Measurements from ENCODE around the gene RANBP3.
"Not testable (repeated sequence)": the region's sequence is repeated elsewhere in the genome, so short reads cannot be mapped to it uniquely, and the experiment has no call there.

Gene RANBP3

DNA sequence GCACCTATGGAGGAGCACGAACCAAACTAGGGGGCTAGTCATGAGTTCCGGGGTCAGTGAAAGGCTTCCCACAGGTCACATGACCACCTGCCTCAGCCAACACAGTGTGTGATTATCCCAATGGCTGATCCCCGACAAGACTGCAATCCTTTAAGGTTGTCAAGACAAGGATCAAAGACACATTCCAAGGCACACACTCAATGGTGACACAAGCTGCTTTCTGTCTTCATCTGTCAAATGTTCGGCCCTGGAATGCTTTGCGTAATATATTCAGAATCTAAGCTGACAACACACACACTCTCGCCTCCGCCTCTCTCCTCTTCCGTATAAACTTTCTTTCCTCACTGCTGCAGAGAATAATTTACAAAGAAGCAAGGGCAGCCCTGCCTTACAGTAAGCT lies 11.7 kb downstream of the RANBP3 start:
- no peak for DNase-seq (ENCODE audit: low read depth in 2 of 2)

DNA sequence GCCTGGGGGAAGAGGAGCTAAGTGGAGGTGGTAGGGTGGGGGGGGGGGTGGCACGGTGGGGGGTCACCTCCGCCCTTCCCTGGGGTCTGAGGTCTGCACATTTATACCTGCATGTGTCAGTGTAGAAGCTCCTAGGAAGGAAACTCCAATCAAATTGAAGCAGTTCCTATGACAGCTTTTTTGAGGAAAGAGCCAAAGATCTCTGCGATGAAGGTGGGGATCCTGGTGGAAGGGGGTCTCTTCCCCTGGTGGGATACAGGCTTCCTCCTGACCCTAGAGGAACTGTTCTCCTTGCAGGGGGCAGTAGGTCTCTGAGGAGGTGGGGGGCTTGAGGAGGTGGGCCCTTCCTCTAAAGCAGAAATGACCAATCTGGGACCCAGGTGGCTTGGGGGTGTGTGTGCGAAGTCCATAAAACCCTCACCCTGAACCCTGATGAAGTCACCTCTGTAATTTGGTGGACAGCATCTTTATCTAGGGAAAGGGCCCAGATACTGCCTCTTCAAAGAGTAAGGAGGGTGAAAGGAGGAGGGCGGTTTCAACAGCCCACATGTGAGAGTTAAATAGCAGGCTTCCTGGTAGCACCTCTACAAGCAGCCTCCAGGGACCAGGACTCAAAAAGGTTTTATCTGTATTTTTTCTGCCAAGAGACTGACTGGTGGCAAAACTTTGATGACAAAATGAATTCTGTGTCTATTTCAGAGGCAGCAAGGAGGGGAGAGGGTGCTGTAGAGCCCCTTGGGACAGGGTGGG lies 12.9 kb downstream of the RANBP3 start:
- DNase-seq (ENCODE audit: low read depth in 2 of 2): no peak

- no peak for DNase-seq (ENCODE audit: low read depth in 2 of 2)
Observed at GRCh38 chr19:5963855-5964254, 14.1 kb downstream of the RANBP3 start.

DNA sequence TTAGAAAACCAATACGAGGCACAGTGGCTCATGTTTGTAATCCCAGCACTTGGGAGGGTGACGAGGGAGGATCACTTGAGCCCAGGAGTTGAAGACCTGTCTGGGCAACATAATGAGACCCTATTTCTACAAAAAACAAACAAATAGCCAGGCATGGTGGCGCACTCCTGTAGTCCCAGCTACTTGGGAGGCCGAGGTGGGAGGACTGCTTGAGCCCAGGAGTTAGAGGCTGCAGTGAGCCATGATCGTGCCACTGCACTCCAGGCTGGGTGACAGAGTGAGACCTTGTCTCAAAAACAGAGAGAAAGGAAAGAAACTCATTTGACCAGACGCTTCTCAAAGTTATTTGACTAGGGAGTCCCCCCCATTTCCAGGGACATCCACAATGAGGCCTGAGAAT lies 14.7 kb downstream of the RANBP3 start:
- DNase-seq (ENCODE audit: low read depth in 2 of 2): not testable (repeated sequence)

DNA sequence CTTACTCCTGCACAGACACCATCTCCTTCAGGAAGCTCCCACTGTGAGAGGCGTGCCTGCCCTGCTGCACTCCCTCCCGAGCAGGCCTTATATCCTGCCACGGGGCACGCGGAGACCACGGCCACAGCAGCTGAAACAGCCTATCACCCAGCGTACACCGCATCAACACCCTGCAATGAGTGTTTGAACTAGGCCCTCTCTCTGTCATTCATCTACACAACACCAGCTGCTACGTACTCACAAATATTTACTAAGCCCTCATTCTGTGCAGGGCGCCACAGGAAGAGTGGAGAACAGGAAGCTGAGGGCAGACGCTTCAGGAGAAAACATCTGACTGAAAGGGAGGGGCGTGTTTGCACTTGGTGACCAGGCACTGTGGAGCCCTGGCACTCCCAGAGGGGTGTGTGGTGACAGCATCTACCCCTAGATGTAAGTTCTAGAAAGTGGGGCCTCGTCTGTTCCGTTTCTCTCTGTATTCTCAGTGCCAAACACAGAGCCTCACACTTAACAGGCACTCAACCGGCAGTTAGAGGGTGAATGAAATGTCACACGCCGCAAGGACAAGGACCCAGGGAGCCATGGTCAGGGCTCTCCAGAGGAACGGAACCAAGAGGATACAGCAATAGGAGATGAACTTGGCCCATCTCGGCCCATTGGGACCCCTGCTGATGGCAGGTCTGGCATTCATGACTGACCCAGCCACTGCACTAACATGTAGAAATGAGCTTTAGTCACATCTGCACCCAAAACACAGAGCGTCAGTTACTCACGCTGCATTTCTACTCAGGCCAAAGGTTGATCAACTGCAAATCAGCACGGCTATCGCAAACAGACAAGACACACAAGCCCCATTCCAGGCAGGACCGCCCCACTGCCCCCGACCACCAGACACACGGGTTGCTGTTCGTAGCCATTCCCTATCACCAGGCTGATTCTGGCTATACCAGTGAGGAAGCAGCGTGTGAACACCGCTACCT lies 15.7 kb downstream of the RANBP3 start:
- DNase-seq (ENCODE audit: low read depth in 2 of 2): peak; percentile 37 to 42

DNA sequence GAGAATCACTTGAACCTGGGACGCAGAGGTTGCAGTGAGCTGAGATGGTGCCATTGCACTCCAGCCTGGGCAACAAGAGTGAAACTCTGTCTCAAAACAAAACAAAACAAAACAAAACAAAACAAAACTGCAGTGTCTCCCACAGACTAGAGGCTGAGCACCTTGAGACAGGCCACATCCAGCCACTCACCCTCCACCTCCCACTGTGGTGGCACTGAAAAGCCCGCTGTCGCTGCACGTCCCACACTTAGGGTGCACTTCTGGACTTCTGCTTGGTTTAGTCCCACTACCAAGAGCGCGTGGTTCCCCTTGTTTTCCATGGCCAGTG lies 16.3 kb downstream of the RANBP3 start:
- DNase-seq (ENCODE audit: low read depth in 2 of 2): not testable (repeated sequence)

DNA sequence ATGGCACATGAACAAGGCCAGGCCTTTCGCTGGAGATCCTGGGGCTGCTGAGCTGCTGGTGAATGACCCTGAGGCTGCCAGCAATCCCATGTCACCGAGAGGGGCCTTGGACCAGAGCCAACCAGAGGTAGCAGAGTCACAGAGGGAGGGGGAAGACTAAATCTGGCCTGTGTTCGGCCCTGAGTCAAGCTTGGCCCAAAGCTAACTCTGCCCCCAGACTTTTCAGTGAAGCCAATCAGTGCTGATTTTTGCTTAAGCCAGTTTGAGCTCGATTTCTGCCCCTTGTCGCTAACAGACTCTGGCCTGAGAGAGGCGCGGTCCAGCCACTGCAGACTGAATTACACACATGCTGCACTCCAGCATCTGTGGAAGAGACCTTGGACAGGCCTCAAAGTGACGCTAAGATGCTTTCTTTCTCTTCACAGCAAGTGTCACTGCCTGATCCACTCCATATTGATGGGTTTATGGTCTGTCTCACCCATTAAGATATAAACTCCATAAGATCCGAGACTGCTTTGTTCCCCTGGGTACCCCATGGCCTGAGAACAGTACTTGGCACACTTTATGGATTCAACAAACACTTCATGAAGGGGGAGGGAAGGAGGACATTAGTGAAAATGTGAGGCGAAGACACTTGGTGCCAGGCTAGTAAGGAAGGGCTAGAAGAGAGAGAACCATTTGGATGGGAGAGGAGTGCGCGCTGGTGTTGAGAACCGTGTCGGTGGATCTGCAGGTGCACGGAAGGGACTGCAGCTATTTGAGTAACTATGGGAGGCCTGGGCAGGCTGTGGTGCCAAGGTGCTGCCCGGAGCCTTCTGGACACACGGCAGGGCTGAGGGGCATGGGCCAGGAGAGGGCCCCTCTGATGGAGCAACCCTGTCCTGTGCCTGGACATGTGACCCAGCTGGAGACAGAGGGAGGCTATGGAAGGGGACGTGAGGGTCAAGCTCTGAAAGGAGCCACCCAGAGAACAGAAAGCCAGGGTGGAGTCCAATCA lies 17.6 kb downstream of the RANBP3 start:
- DNase-seq (ENCODE audit: low read depth in 2 of 2): no peak

DNA sequence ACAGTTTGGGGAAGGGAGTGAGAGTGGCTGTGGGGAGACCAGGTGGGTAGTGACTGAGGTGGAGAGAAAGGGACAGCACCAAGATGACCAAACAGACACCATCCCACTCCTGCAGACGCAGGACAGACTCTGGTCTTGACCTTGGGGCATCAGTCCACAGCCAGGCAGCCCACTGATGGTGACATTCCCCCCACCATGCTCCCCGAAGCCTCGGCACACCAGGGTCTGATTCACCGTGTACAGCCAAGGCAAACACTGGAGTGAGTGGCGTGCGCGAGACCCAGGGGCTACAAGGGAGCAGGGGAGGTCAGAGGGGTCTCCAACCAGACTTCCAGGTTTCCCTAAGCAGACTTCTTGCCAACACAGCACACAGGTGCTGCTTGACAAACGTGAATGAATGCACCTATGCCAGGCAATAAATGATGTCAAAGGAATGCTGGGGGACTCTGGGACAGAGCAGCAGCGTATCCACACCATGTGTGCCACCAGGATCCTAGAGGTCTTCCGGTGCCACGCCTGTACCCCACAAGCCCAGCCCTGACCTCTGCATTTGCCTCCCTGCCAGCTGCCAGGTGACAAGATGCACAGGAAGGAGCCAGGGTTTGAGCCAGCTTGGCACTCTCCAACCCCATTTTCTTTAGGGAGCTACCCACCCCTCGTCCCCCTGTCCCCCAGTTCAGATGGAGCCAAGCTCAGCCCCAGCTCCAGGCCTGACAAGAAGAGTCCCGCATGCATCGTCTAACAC lies 18.5 kb downstream of the RANBP3 start:
- no peak for DNase-seq (ENCODE audit: low read depth in 2 of 2)

- DNase-seq (ENCODE audit: low read depth in 2 of 2): no peak
Observed at GRCh38 chr19:5958851-5959122, 19.2 kb downstream of the RANBP3 start.

GRCh38 chr19:5958074-5958850 lies 19.7 kb downstream of the RANBP3 start:
- DNase-seq (ENCODE audit: low read depth in 2 of 2): no peak

DNA sequence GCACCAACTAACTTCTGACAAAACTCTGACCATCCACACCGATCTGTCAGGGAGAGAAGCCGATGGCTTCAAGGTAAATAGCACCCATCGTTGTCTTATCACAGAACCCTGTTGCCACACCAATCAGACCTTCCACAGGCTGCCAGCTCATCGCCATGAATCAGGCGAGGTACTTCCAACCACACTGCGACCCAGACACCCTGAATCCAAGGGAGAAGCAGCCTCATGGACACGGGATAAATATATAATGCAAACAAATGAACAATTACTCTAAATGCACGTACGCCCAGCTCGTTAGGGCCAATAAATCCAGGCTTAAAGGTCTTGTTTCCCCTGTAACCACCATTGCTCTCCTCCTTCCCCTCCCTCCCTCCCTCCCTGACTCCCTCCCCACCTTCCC lies 20.8 kb downstream of the RANBP3 start:
- no peak for DNase-seq (ENCODE audit: low read depth in 2 of 2)

DNA sequence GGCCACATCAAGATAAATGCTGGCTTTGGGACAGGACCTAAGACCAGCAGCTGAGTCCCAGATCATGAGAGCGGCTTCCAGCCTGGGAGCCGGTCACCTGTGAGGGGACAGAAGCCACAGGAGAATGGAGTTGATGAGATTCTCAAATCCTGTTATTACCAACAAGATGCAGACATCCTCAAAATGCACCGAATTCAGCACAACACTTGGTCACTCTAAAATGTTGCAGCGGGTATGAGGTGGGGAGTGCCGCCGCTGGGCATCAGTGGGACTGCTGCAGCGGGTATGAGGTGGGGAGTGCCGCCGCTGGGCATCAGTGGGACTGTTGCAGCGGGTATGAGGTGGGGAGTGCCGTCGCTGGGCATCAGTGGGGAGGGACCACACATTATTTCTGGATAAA lies 21.2 kb downstream of the RANBP3 start:
- DNase-seq (ENCODE audit: low read depth in 2 of 2): no peak

- DNase-seq (ENCODE audit: low read depth in 2 of 2): no peak
Observed at GRCh38 chr19:5956323-5956722, 21.6 kb downstream of the RANBP3 start.

DNA sequence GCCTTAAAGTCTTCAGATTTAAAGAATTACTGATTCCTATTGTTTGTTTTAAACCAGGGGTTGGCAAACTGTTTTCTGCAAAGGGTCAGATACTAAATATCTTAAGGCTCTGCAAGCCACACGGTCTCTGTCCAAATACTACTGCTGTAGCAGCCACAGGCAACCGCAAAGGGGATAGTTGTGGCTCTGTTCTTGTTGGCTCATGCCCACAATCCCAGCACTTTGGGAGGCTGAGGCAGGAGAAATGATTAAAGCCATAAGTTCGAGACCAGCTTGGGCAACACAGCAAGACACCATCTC lies 22.4 kb downstream of the RANBP3 start:
- DNase-seq (ENCODE audit: low read depth in 2 of 2): no peak

DNA sequence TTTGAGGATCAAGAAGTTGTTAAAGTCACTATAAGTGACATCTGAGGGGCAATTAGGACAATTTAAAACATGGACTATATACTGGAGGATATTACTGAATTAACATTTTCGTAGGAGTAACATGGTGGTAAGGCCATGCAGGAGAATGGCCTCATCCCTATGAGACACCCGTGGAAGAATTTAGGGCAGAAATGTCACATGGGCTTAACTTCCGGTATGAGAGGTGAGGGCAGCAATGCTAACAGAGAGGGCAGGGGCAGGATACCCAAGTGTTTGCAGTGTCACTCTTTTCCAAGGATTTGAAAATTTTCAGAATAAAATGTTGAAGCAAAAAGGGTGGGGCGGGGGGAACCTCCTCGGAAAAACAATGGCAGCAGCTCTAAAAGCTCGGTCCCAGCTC lies 23.6 kb downstream of the RANBP3 start:
- no peak for DNase-seq (ENCODE audit: low read depth in 2 of 2)

- DNase-seq (ENCODE audit: low read depth in 2 of 2): no peak
Observed at GRCh38 chr19:5953680-5954213, 24.2 kb downstream of the RANBP3 start.

GRCh38 chr19:5953030-5953589 lies 24.8 kb downstream of the RANBP3 start:
- DNase-seq (ENCODE audit: low read depth in 2 of 2): no peak

DNA sequence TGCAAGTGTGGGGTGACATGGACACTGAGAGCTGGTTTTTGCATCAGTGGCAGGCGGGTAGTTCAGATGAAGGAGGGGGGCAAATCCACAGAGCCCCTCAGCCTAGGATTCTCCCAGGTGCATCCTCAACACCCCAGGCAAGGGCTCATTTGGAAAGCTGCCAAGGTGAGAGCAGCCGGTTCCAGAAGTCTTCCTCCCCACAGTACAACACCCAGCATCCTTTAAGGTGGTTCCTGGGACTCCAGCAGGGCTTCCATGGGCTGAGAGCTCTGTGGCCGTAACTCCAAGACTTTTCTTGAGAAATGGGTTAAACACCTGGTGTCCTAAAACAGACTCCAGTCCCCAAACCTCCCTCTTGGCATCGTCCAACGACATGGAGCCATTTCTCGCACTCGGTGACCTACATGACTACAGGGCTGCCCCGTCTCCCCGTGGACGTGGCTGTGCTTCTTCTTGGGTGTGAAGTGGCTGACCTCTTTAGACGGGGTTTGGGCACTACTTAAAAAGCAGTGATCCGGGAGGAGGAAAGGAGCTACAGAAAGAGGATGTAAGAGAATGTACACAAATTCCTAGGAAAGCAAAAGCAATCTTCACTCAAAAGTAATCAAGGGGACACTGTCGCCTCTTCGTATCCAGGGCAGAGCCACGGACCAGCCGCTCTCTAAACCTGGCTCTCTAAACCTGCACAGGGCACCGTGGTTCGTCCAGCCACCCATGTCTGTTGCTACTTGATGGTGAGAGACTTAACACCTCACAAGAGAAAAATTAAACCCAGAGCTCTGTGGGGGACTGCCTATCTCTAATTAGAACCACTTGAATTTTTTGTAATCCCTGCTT lies 25.5 kb downstream of the RANBP3 start:
- no peak for DNase-seq (ENCODE audit: low read depth in 2 of 2)

- no peak for DNase-seq (ENCODE audit: low read depth in 2 of 2)
Observed at GRCh38 chr19:5951338-5951861, 26.5 kb downstream of the RANBP3 start.

Data from stimulated activated CD8-positive, alpha-beta memory T cell treated with anti-CD3 and anti-CD28 coated beads, Interleukin-2, amount 100 ng/mL, for 1 hour (primary cell).